HG03108 (cell line): Measurements from ENCODE around the gene TTF2.

Experiments
- ATAC-seq: cut with Tn5 transposase; IDR thresholded peaks from one replicate; pipeline ENCODE4 v1.9.1; 2021; ENCODE audit warnings: moderate library complexity; ENCODE audit not compliant: unreplicated experiment

The TTF2 gene

DNA sequence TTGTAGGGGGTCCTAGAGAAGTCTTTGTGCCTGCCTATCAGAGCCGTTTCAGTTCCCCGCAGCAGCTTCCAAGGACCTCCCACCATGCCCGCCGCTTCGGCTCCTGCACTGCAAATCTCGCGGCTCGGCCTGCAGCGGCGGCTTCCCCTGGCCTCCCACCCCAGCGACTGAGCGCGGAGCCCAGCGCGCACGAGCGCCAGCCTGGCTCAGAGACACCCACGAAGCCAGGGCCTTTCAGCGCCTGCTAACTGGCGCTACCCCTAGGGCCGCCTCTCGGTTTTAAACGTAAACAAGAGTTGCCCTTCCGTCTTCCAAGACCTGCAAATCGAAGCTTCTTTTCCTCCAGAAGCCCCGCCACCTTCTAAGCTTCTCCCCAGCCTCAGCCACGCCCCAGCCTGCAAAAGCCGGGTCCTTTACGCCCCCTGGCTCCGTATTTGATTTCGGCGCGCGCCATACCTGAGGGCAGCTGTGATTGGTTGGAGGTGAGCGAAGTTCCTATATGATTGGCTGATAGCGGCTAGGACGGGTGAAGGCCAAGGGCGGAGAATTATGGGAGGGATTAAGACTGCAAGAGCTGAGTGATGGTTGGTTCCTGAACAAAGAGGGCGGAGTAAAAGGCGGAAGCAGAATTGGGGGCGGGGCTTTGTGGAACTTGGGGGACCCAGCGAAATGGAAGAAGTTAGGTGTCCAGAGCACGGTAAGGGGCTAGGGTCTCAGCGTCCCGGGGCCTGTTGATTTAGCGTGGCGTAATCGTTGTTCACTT is at the start of gene TTF2:
TSS of gene TTF2 (plus strand) at position 649 of the 763 bp plus-strand sequence. CDS start at position 670, 21 bp downstream.
- ATAC-seq, result peak; percentile 91

DNA sequence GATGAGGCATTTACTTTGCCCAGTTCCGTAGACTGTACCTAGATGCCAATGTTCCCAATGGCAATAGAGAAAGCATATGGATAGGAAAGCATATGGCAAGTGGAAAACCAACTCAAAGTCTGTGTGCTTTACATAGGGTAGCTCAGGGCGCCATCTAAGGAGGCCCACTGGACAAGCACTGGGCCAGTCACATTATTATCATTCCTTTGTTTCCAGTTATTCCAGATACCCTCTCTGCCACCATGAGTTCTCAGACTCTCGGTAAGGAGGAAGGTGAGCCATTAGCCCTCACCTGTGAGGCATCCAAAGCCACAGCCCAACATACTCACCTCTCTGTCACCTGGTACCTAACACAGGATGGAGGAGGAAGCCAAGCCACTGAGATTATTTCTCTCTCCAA is 48.8 kb upstream of the TTF2 start:
- no peak for ATAC-seq

DNA sequence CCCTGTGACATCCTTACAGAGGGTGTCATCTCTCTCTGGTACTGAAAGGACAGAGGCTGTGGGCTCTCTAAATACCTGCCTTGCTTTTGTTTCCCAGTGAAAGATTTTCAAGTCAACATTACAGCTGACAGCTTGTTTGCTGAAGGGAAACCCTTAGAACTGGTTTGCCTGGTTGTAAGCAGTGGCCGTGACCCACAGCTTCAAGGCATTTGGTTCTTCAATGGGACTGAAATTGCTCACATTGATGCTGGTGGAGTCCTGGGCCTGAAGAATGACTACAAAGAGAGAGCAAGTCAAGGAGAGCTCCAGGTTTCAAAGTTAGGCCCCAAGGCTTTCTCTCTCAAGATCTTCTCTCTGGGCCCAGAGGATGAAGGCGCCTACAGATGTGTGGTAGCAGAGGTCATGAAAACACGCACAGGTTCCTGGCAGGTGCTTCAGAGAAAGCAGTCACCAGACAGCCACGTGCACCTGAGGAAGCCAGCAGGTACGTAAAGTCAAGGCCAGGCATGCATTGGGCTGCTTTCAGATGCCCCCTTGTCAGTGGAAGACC is 46.7 kb upstream of the TTF2 start:
- ATAC-seq, result no peak

DNA sequence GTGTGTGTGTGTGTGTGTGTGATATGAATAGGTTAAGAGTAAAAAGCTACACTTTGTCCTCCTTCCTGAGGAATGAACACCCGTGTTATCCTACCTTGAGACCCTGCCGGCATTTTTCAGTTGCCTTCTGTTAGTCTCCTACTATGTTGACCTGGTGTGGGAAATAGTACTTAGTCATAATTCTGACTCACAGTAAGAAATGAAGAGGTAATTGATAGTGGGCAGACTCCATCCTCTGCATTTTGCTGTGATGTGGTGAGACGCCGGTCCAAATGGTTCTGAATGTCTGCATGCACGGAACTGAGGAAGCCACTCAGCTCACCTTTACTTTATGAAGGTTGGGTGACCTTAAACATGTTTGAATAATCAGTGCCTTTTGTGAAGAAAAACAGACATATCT is 45.9 kb upstream of the TTF2 start:
- no peak for ATAC-seq

DNA sequence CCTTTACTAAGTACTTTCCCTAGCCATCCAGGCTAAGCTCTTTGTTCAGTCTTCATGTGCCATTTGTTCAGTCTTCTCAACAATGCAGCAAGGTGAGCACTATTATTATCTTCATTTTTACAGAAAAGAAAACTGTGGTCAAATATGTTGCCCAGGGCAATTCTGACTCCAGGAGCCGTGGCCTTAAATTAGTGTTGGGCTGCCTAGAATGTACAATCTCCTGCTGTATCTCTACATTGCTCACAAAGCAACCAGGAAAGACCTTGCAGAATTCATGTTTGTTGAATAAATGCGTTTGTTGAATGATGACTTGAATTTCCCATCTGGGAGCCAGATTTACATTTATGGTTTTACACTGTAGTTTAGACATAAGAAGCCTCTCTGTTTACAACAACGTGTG is 44.4 kb upstream of the TTF2 start:
- ATAC-seq, result no peak

DNA sequence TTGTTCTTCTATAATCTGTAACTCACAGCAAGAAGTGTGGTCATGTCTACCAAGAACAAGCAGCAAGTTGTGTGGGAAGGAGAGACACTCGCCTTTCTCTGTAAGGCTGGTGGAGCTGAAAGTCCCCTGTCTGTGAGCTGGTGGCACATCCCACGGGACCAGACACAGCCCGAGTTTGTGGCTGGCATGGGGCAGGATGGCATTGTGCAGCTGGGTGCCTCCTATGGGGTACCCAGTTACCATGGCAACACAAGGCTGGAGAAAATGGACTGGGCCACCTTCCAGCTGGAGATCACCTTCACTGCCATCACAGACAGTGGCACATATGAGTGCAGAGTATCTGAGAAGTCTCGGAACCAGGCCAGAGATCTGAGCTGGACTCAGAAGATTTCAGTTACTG is 43.1 kb upstream of the TTF2 start:
- no peak for ATAC-seq

DNA sequence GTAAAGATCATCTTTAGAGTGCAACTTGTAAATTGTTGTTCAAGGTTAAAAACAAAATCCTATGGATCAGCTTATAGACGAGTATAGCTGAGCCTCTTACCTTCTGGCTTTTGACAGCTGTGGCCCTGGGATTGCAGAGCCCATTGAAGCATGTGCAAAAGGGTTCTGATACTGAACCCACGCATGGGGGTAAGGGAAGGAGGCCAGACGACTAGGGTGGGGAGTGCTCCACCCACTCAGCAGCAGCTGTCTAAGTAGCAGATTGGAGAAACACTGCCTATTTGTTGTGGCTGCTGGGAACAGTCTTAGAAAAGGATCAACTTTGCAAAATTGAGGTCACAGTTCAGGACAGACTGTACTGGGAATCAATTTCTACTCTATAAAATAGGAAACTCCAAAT is 42.5 kb upstream of the TTF2 start:
- ATAC-seq, result no peak

DNA sequence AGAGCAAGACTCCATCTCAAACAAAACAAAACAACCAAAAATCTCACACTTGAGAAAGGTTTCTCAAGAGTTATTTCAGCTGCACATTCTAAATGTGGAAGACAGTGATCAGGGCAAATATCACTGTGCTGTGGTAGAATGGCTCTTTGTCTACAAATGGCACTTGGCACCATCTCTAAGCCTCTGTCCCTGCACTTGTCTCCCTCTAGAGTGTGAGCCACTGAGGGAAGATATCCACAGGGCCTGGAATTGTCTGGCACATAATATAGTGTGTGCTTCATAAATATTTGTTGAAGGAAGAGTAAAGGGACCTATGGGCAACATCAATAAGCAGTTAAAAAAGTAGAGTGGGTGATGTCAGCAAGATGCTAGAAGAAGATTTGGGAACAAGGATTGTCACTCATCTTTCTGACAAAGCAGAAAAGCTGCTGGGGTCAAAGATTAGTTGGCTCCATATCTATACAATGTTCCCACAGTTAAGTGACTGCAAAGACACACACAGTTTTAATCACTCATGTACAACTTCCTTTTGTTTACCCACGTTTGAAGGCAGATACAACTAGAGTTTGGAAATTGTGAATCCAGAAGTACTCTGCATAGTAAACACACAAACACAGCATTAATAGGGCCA is 39.5 kb upstream of the TTF2 start:
- no peak for ATAC-seq

DNA sequence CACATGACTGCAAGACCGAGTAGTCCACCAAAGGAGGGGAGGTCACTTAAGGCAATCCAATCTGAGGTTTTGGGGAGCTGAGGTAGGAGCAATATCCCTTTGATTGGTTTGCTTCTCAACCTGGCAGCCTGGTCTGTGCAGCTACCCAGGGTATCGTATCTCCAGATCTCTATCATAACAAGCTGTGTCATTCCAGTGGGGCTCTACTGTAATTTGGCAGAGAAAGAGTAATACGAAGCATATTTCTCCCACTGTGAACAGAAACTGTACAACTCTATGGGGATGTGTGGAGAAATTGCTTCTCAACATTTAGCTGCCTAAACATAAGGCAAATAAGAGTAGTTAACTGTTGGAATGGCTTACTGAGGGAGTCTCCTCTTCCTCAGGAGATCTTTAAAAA is 38.0 kb upstream of the TTF2 start:
- ATAC-seq, result no peak

DNA sequence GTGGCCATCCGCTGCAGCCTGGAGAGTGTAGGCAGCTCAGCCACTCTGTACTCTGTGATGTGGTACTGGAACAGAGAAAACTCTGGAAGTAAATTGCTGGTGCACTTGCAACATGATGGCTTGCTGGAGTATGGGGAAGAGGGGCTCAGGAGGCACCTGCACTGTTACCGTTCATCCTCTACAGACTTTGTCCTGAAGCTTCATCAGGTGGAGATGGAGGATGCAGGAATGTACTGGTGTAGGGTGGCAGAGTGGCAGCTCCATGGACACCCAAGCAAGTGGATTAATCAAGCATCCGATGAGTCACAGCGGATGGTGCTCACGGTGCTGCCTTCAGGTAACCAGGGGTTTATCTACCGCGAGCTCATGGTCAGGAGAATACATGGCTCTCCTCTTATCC is 34.6 kb upstream of the TTF2 start:
- no peak for ATAC-seq

DNA sequence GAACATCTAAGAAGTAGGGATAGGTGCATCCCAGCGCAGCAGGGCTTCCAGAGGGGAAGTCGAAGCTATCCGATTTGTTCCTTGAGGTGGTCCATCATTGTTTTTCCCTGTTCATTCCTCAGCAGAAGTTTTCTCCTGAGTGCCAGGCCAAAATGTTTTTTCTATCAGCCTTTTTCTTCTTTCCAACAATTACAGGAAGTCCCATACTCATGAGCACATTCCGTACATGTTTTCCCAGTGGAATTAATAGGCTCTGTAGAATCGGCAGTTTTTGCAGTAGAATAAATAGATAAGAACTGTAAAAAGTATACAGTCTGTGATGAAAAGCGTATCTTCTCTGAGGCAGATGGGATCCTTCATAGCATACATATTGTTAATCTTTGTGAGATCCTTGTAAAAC is 33.8 kb upstream of the TTF2 start:
- ATAC-seq, result no peak

DNA sequence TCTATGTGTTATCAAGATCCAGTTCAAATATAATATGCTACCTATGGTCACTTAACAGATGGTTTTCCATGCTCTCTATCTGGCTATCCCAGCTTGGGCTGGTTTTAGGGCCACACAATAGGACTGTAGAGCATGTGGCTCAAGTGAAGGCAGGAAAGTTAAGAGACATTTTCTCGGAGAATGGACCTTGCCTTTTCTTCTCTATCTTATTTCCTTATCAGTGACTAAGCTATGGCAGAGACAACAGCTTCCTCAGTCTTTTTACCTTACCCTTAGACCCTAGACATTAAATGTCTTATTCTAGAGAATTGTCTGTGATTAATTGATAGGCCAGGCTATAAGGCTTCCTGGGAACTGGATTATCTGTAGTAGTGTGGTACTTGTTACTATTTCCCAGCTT is 30.4 kb upstream of the TTF2 start:
- ATAC-seq, result no peak

DNA sequence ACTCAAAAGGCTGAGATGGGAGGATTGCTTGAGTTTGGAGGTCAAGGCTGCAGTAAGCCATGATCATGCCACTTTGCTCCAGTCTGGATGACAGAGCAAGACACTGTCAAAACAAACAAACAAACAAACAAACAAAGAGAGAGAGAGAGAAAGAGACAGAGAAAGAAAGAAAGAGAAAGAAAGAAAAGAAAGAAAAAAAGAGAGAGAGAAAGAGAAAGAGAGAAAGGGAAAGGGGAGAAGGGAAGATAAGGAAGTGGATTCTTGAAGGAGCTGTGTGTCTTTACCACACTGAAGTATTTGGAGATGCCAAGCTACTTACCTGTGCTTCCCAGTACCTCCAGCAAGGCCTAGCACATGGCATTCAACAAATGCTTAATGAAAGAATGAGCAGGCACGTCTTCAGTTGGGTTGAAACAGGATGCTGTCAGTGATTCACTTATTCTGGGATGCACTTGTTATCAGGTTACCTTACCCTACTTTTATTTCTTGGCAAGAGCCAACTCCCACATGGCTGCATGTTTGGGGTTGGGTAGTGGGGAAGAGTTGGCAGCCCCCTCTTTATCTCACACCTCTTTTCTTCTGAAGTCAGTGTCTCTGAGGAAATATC is 29.8 kb upstream of the TTF2 start:
- ATAC-seq, result no peak

DNA sequence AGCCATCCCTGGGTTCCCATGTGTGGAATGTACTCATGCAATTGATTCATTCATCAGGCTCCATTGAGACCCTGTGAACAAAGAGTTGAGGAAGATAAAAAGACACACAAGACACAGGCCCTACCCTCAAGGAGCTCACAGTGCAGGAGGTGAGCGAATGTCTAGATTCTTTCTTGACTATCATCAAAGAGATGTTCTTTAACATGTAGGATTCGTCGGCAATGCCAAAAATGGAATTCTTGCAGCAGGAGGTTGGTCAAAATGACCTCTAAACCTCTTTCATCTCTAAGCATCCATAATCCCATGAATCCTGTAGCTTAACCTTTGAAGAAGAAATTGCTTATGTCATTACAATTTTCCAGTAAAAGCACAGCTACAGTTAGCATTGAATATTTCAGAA is 27.9 kb upstream of the TTF2 start:
- ATAC-seq, result no peak

DNA sequence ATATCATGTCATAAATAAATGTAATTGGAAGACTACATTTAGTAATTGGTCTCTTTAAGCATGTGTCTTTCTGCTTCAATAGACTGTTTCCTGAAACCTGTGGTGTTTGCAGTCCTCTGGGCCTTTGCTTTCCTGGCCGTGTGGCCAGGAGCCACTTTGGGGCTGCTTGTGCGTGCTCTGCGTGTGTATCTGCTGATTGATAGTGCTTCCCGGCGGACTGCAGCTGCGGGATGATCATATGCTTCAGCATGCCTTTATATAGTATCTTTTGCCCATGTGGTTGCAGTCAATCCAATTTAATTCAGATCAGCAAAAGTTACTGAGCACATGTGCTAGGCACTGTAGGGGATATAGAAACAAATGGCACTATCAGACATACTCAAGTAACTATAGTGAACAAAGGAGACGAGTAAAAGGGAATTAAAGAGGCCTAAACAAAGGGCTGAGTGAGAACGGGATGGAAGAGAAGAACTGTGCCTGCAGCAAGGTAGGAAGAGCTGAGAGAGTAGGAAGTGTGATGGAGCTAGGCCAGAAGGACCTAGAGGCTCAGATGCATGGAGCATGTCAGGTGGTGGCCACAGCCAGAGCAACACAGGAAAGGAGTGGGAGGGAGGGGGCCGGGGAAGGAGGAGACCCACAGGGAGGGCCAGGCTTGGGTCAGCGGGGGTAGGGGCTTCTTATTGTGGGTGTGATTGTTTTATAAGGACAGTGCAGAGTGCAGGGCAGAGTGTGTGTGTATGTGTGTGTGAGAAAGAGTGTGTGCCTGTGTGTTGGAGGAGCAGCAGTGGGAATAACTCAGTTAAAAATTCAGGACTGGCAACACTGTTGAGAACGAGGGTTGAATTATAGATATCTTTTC is 27.2 kb upstream of the TTF2 start:
- ATAC-seq, result no peak

DNA sequence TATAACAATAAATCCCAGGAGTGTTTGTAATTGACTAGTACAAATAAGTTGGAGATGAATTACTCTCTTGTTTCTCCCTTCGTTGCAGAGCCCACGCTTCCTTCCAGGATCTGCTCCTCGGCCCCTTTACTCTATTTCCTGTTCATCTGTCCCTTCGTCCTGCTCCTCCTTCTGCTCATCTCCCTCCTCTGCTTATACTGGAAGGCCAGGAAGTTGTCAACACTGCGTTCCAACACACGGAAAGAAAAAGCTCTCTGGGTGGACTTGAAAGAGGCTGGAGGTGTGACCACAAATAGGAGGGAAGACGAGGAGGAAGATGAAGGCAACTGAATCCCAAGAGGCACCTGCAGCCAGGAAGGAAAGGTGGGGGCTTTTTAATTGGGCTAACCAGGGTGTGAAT is 26.4 kb upstream of the TTF2 start:
- no peak for ATAC-seq

DNA sequence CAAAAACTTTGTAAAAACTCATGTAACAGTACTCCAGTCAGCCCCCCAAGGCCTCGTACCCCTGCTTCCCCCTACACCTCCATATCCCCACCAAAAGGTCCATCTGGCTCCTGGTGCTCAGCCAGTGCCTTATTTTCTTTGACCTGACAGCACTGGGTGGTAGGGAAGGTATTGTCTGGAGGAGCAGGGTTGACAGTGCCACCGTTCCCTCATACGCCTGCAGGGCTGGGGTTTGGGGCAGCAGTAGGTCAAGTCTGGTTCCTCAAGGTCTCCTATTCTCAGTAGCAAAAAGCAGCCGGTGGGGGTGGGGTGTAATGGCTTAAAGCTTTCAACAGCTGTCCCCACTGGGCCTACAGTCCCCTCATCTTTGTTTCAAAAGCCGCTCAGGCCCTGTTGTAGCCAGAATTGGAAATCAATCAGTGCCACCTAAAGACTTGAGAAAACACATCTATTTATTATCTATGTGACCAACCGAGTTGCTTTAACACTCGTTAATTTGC is 25.3 kb upstream of the TTF2 start:
- ATAC-seq, result no peak

DNA sequence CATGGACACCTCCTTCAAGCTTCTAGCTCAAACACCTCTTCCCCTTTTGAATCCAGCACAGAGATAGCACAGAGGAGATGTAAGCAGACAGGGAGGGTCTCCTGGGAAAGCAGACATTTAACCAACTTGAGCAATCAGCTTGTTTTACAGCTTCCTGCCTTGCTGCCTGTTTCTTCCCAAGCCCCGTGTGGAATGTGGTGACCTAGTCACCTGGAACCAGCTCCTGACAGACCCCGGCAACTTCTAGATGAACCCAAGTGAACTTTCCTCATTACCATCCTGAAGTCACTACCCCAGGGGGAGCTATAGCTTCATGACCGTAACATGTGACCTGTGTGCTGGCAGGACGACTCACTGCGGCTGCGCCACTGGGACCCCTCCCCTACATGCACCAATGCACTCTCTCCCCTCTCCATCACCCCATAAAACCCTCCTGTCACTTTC is 24.1 kb upstream of the TTF2 start:
- no peak for ATAC-seq

DNA sequence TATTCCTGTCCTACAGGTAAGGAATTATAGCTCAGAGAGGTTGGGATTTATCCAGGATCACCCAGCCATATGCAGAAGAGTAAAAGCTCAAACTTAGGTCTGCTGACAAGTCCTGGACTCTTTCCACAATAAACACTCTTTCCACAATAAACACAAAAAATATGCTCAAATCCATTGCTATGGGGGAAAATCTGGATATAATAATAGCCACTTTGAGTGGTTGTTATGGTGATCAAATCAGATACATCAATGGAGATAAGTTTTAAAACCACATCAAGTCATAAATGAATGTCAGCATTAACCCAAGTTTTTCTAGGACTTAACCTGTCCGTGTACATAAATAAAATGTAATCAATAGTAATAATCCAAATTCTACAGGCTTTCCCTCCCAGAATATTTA is 22.3 kb upstream of the TTF2 start:
- no peak for ATAC-seq

DNA sequence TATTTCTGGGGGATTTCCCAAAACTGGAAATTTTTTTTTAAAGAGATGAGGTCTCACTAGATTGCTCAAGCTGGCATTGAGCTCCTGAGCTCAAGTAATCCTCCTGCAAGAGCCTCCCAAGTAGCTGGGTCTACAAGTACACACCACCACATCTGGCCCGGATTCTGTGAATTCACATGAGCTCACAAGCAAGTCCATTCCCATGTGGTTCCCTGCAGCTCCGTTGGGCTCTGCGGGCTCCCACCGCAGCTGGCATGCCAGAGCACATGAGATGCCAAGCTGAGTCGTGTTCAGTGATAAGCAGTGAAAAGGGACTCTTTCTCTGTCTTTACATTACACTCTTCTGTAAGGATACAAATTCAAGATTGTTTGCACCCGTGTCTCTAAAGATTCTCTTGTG is 21.9 kb upstream of the TTF2 start:
- ATAC-seq, result no peak

DNA sequence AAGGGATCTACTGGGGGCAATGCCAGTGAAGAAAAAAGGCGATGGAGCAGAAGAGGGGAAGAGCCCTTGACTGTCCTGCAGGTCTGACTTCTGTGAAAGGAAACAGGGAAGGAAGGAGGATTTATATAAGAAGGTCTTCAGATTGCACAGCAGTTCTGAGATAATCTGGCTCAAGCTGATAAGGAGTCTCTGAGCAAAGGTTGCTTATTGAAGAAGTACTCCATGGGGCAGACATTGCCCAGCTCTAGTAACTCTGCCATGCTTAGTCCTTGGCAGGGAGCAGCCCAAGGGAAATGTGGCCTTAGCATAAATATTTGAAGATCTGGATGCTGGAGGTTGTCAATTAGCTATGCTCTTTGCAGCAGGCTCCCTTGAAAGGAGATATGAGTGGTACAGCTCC is 15.9 kb upstream of the TTF2 start:
- no peak for ATAC-seq
